Measurements from ENCODE around the gene RNF217.
"Not testable (repeated sequence)": the region's sequence is repeated elsewhere in the genome, so short reads cannot be mapped to it uniquely, and the experiment has no call there.

DNA sequence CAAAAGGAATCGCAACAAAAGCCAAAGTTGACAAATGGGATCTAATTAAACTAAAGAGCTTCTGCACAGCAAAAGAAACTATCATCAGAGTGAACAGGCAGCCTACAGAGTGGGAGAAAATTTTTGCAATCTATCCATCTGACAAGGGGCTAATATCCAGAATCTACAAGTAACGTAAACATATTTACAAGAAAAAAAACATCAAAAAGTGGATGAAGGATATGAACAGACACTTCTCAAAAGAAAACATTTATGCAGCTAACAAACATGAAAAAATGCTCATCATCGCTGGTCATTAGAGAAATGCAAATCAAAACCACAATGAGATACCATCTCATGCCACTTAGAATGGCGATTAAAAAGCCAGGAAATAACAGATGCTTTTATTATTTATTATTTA lies 74.2 kb downstream of the RNF217 start:
- not testable (repeated sequence) for TF ChIP-seq CTCF (IDR thresholded peaks at IDR 0.05 in 8 of 11, conservative IDR thresholded peaks at IDR 0.05 in 3 of 11); POLR2AphosphoS5 (IDR thresholded peaks at IDR 0.05)
